AG09319 (cell line): ENCODE measurements around the gene MYNN.

ENCODE experiments used
- DNase-seq: peaks from one replicate; pipeline ENCODE4 v3.0.0-alpha.2; 2010; ENCODE audit warnings: low read depth; ENCODE audit errors: extremely low read depth
- TF ChIP-seq, protein P1 (sequence below): IDR thresholded peaks from 2 replicates; pipeline ENCODE4 v1.5.1; 2011; ENCODE audit warnings: low read depth, mild to moderate bottlenecking, inconsistent platforms, low read length, moderate library complexity

Gene MYNN

DNA sequence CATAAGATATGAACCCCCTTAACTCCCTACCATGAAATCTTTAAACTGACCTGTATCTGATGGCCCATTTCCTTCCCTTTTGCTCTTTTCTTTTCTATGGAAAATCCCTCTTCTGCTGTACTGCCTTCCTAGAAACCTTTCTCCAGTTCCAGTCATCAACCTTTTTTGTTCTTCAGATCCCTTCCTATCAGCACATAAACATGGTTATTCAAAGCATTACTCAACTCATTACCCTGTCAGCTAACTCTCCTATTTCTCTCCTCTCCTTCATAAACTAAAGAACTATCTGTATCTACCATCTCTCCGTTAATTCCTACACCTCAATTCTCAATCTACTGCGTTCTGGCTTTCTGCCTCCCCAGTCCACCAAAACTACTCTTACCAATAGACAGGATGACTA lies 21.3 kb upstream of the MYNN start:
- no peak for DNase-seq
- TF ChIP-seq, protein P1, sequence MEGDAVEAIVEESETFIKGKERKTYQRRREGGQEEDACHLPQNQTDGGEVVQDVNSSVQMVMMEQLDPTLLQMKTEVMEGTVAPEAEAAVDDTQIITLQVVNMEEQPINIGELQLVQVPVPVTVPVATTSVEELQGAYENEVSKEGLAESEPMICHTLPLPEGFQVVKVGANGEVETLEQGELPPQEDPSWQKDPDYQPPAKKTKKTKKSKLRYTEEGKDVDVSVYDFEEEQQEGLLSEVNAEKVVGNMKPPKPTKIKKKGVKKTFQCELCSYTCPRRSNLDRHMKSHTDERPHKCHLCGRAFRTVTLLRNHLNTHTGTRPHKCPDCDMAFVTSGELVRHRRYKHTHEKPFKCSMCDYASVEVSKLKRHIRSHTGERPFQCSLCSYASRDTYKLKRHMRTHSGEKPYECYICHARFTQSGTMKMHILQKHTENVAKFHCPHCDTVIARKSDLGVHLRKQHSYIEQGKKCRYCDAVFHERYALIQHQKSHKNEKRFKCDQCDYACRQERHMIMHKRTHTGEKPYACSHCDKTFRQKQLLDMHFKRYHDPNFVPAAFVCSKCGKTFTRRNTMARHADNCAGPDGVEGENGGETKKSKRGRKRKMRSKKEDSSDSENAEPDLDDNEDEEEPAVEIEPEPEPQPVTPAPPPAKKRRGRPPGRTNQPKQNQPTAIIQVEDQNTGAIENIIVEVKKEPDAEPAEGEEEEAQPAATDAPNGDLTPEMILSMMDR: no peak

DNA sequence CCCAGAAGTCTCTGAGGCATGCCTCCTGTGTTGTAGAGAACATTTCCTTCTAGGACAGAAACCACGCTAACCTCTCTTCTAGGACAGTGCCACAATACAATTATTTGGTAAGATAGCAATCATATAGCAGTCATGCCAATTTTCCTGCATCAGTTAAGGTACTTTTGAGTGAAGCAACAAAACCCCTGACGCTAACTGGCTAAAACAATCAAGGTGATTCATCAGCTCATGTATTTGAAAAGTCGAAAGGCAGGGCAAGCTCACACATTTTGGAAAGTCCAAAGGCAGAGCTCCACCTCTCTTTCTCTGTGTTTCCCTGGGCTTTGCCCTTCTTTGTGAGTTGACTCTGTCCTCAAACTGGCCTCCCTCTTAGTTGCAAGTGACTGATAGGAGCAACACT lies 18.5 kb upstream of the MYNN start:
- no peak for DNase-seq

DNA sequence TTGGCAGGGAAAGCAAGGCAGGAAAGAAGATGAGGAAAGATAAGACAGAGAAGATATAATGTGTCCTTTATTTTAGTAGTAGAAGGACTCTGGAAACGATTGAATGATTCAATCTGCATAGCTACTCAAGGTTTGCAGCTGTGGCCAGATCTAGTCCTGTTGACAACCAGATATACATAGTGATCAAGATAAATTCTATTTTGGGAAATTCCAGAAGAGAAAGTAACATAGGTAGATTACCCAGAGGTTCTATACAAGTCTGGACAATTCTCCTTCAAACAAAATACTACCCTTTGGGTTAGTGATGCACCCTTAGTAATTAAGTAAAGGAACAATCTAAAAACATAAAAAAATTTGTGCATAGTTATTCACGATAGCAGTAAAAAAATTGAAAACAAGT lies 17.7 kb upstream of the MYNN start:
- no peak for DNase-seq
- TF ChIP-seq, protein P1: no peak

More for the DNA sequence above, 18.5 kb upstream of the MYNN start:
- TF ChIP-seq, protein P1: no peak

DNA sequence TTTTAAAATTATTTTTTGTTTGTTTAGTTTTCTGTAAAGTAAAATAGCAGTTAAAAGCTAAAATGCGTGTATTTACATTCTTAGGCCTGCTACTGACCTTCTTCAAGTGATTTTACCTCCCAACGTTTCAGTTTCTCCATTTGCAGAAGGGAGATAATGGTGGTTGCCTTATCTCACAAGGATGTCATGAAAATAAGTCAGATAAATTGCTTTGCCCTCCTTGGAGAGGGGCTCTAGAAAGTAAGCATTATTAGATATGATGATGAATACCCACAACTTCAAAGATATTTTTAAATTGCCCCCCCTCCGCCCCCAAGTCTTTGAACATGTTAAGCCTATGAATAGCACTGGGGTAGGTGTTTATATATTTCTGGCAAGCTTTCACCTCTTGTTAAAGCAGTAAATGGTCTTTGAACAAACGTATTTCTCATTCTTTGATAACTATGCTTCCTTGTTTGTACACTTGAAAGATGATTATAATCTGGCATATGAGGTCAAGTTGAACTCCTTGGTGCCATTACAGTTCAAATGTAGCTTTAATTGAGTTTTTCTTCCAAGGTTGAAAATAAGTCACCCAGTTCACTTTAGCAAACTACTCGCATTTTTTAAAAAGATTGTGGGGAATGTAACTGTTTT lies 14.7 kb upstream of the MYNN start:
- DNase-seq: no peak

DNA sequence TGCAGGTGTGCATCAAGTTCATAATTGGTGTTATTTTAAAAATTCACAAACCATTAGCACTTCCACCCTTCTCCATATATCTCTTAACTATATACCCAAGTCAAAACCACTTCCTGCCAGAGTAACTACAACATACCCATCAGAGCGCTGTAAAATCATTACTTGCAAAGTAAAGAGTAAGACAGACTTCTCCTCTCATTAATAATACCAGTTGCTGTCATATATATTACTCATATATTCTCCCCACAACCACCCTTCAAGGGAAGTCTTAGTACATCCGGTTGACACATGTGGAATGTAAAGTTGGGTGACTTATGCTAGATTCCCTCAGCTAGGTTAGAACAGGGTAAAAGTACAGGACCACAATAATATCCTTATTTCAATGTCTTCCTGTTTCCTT lies 13.9 kb upstream of the MYNN start:
- TF ChIP-seq, protein P1: no peak
- DNase-seq: no peak

More for the DNA sequence above, 14.7 kb upstream of the MYNN start:
- TF ChIP-seq, protein P1: no peak

DNA sequence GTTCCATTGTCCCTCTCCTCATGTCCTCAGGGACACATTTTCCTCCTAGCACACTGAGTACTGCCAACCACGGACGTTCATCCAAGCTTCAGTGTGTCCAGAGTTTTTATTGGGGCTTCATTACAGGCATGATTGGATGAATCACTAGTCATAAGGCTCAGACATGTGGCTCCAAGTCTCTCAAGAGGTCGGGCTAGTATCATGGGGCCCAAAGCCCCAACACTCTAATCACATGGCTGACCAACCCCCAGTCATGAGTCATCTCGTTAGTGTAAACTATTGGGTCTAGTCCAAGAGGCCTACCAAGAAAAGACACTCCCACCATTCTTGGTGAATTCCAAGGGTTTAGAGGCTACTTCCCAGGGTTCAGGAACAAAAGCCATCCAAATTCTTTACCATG lies 12.7 kb upstream of the MYNN start:
- DNase-seq: no peak
- TF ChIP-seq, protein P1: no peak

DNA sequence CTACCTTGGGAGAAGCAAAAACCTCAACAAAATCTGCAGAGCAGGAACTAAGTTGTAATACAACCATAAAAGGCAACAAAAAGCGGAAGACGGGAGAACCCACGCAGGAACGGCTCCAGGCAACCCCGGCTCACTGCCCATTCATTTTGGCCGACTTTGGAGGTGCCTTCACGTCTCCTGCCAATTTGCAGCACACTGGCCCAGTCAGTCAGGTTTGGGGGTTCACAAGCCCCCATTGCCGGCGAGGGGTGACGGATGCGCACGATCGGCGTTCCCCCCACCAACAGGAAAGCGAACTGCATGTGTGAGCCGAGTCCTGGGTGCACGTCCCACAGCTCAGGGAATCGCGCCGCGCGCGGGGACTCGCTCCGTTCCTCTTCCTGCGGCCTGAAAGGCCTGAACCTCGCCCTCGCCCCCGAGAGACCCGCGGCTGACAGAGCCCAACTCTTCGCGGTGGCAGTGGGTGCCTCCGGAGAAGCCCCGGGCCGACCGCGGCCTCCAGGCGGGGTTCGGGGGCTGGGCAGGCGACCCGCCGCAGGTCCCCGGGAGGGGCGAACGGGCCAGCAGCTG lies 8.8 kb upstream of the MYNN start:
- TF ChIP-seq, protein P1: no peak
- no peak for DNase-seq
